ENCODE measurements around the gene ZBTB9.

ZBTB9 gene

DNA sequence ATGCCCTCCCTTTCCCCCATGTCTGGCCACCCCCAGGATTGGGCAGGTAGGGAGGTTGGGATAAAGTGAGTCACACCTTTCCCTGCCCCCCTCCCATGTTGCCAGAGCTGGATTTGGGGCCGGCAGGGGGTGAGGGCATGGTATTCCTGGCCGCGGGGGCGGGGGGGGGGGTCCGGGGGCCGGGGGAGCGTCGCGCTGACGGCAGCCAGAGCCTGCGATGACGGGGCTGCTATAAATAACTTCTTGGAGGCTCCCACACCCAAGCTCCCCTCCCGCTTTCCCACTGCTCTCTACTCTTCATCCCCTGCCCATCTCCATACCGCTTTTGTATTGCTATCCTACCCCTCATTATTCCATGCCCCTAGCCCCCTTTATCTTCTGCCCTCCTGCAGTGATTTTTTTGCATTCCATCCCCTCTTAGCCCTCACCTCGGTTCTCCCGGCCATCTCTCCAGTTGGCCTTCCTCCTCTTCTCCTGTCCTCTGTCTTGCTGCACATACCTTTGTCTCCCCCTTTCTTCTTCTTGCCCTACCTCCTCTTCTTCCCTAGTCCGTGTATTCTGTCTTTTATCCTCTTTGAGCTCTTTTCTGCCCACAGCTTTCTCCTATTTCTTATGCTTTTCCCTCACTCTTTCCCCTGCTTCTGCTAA is 20.7 kb upstream of the ZBTB9 start:
- no peak for DNase-seq (ENCODE audit: low read depth)

DNA sequence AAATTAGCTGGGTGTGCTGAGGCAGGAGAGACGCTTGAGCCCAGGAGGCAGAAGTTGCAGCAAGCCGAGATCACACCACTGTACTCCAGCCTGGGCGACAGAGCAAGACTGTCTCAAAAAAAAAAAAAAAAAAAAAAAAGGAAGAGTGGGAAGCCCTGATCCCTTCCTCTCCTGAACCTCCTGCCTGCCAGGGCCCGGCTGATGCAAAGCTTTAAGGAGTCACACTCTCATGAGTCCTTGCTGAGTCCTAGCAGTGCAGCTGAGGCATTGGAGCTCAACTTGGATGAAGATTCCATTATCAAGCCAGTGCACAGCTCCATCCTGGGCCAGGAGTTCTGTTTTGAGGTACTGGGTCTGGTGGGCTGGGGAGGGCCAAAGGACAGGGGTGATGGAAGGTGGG is 19.4 kb upstream of the ZBTB9 start:
- DNase-seq (ENCODE audit: low read depth): no peak

DNA sequence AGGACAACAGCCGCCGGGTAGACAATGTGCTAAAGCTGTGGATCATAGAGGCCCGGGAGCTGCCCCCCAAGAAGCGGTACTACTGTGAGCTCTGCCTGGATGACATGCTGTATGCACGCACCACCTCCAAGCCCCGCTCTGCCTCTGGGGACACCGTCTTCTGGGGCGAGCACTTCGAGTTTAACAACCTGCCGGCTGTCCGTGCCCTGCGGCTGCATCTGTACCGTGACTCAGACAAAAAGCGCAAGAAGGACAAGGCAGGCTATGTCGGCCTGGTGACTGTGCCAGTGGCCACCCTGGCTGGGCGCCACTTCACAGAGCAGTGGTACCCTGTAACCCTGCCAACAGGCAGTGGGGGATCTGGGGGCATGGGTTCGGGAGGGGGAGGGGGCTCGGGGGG is 16.7 kb upstream of the ZBTB9 start:
- no peak for DNase-seq (ENCODE audit: low read depth)

DNA sequence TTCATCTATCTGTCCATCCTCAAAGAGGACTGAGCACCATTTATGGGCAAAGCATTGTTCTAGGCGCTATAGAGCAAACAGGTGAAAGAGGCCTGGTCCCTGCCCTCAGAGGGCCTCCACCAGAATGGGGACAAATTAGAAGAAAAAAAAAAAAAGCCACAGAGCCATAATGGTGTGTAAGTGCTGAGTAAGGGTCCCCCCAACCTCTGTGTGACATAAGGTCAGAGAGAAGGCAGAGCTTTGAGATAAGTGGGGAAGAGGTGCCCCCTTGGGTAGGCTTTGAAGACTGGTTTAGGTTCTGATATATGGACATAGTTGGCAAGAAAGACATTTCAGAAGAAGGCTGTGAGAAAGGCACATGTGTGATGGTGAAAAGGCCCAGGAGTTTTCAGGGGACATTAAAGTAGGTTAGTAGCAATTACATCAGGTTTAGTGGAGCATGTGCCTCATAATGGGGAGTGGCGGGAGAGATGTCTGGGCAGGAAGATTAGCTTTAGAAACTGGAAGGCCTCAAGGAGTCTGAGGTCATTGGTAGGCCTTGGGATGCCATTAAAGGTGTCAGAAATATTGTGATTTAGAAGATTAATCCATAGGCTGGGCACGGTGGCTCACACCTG is 15.3 kb upstream of the ZBTB9 start:
- no peak for DNase-seq (ENCODE audit: low read depth)

DNA sequence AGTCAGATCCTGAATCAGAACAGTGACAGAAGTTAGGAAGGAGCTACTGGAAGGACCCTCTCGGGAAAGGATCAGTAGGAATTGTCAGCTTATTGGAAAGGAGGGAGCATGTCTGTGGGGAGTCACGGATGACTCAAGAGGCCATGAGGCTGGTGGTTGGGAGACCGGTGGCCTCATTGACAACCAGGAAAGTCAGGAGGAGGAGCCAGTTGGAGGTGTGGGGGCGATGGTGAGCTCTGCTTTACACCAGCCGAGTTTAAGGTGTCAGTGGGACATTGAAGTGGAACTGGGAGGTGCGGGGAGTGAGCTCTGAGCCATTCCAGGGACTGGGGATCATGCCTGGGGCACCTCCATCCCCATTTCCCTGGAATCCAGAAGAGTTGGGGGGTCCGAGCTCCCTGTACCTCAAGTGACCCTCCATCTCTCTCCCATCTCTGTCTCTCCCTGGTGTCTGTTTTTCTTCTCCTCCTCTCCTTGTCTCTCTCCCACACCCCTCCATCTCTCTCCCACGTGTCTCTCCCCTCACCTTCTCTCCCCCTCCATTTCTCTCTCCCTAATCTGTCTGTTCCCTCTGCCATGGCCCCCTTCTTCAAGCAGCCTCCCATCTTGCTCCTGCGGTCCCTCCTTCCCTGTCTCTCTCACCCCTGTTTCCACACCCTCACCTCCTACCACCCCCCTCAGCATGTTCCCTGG is 14.3 kb upstream of the ZBTB9 start:
- no peak for DNase-seq (ENCODE audit: low read depth)

DNA sequence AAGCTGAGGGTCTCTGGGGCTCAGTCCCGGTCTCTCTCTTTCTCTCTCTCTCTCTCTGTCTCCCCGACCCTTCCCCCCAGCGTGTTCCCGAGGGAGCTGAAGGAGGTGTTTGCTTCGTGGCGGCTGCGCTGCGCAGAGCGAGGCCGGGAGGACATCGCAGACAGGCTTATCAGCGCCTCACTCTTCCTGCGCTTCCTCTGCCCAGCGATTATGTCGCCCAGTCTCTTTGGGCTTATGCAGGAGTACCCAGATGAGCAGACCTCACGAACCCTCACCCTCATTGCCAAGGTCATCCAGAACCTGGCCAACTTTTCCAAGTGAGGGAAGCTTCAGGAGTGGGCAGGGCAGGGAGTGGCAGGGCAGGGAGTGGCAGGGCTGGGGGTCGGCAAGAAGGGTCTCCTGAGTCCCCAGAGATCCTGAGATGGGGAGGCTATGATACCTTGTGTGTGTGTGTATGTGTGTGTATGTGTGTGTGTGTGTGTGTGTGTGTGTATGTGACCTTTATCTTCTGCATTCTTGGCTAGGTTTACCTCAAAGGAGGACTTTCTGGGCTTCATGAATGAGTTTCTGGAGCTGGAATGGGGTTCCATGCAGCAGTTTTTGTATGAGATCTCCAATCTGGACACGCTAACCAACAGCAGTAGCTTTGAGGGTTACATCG is 13.6 kb upstream of the ZBTB9 start:
- no peak for DNase-seq (ENCODE audit: low read depth)

DNA sequence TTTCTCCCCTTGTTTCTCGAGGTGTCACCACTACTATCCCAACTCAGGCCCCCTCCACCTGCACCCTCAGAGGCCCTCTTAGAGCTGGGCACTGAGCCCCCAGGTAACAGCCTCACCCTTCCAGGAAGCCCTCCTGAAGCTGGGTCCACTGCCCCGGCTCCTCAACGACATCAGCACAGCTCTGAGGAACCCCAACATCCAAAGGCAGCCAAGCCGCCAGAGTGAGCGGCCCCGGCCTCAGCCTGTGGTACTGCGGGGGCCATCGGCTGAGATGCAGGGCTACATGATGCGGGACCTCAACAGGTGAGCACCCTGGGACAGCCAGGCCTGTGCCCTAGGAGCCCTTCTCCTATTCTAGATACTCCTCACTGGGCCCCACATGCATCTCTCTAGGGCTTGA is 12.9 kb upstream of the ZBTB9 start:
- DNase-seq (ENCODE audit: low read depth): no peak

DNA sequence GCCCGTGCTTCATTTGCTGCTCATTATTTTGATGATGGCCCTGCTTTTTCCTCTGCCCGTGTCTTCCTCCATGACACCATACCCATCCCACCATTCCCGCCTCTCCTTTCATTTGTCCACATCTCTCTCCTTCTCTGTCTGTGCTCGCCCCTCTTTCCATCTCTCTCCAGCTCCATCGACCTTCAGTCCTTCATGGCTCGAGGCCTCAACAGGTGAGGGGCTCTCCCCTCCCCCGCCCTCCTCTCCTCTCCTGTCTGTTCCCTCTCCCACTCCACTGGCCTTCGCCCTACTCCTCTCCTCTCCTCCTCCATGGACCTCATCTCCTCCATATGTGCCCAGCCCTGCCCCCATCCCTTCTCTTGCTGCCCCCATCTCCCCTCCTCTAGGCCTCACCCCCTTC is 12.1 kb upstream of the ZBTB9 start:
- DNase-seq (ENCODE audit: low read depth): no peak

DNA sequence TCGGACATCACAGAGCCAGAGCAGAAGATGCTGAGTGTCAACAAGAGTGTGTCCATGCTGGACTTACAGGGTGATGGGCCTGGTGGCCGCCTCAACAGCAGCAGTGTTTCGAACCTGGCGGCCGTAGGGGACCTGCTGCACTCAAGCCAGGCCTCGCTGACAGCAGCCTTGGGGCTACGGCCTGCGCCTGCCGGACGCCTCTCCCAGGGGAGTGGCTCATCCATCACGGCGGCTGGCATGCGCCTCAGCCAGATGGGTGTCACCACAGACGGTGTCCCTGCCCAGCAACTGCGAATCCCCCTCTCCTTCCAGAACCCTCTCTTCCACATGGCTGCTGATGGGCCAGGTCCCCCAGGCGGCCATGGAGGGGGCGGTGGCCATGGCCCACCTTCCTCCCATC is 11.4 kb upstream of the ZBTB9 start:
- no peak for DNase-seq (ENCODE audit: low read depth)

DNA sequence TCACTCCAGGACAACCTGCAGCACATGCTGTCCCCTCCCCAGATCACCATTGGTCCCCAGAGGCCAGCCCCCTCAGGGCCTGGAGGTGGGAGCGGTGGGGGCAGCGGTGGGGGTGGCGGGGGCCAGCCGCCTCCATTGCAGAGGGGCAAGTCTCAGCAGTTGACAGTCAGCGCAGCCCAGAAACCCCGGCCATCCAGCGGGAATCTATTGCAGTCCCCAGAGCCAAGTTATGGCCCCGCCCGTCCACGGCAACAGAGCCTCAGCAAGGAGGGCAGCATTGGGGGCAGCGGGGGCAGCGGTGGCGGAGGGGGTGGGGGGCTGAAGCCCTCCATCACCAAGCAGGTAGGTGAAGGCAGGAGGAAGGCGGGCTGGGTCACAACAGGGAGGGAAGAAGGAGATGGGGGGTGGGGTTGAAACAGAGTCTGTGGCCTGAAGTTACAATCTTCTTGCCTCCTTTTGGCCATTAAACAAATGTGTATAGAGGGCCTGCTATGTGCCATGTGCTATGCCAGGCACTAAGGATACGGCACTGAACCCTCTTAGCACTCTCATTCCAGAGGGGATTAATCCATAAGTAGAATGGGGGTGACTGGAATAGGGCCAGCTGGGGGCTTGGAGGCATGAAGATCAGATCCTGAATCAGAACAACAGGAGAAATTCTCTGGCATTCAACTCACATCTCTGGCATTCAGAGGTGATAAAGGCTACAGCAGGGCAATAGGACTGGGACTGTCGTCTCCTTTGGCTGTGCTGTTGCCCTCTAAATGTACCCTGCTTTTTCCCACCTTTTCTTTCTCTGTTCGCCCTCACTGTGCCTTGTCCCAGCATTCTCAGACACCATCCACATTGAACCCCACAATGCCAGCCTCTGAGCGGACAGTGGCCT is 10.5 kb upstream of the ZBTB9 start:
- DNase-seq (ENCODE audit: low read depth): no peak

DNA sequence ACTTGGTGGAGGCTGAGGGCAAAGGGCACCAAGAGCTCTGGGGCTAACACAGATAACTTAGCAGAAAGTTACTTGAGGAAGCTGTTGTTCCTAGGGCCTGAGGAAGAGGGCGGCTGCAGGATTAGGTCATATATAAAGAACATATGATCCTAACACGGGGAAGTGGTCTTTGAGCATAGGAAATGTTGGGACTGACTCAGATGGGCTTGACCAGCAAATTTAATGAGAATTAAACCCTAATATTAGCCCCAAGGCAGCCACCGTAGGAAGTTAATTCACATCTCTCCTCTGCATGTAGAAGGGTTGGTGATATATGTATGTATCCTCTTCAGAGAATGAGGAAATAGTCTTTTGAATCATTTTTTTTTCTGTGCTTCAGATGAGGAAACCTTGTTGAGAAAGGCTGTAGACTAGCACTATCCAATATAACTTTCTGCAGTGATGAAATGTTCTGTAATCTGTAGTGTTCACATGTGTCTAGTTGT is 9.2 kb upstream of the ZBTB9 start:
- no peak for DNase-seq (ENCODE audit: low read depth)

DNA sequence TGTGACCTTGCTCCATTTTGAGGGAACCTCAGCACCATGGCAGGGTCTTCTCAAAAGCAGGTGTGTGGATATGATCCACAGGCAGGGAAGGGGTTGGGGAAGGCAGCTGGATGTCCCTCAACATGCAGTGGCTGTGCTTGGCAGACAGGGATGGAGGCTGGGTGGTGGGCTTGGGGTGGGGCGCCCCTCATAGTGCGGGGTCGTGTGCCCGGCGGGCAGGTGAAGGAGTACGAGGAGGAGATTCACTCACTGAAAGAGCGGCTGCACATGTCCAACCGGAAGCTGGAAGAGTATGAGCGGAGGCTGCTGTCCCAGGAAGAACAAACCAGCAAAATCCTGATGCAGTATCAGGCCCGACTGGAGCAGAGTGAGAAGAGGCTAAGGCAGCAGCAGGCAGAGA is 8.0 kb upstream of the ZBTB9 start:
- no peak for DNase-seq (ENCODE audit: low read depth)

DNA sequence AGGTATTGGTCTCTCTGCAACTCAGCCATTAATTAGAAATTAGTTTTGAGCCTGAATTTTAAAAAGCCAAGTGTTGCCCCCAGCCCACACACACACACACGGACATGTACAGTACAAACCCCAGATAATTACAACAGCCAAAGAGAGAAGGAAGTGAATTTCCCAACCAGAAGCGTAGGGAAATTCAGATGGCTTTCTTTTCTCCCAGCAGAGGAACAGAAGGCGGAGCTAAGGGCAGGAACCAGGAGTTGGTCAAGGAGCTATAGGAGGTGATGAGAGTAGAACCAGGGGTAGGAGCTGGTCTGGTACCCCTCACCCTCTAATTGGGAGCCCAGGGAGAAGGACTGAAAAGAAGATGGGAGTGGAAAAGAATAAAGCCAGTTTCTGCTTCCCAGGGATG is 3.9 kb upstream of the ZBTB9 start:
- DNase-seq (ENCODE audit: low read depth): no peak

DNA sequence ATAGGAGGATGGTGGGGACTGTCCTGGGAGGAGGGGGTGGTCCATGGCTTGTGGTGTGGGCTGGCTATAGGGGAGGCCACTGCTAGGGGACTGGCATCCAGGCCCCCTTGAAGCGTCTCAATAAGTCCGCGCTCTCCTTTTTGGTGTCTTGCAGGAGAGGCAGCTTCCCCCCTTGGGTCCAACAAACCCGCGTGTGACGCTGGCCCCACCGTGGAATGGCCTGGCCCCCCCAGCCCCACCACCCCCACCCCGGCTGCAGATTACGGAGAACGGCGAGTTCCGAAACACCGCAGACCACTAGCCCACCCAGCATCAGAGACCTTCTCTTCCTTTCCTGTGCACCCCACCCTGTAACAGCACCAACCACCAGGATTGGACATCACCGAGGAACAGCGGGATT is 2.8 kb upstream of the ZBTB9 start:
- no peak for DNase-seq (ENCODE audit: low read depth)

DNA sequence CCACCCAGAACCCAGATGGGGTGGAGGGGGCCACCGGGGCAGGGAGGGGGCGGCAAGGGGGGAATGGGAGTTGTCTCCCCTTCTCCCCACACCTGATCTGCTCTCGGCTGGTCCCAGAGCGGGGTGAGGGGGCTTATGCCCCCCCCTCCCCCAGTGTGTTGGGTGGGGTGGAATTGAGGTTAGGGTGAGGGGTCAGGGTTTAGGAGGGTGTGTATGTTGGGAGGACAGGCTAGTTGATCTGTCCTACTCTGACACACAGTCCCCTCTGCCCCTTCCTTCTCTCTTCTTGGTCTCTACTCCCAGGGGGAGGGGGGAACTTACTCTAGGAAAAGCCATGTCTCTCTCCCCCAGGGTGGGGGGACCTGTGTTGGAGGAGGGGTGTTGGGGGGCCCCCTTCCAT is 1.9 kb upstream of the ZBTB9 start:
- no peak for DNase-seq (ENCODE audit: low read depth)

DNA sequence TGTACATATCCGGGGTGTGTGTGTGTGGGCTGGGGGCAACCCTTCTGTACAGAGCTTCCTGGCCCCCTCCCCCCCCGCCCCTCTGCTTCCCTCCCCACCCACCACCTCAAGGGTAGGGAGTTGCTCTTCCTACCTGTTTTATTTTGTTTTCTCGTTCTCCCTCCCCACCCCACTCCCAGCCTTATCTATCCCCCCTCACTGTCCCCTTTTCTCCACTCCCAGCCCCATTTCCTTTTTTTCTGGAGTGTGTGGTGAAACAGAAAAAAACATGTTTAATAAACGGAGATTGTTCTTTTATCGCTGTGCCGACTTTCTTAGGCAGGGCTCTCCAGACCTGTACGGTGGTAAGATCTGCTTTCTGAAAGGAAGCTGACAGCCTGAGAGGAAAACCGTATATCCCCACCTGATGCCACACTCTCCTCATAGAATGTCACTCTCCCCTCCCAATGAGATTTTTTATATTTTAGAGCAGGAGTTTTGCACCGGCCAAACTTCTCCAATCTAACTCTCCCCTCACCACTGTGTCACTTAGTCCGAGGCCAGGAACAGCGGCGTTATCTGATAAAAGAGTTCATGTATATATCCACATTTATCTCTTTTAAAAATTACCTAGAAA is 875 bp upstream of the ZBTB9 start:
- no peak for DNase-seq (ENCODE audit: low read depth)

DNA sequence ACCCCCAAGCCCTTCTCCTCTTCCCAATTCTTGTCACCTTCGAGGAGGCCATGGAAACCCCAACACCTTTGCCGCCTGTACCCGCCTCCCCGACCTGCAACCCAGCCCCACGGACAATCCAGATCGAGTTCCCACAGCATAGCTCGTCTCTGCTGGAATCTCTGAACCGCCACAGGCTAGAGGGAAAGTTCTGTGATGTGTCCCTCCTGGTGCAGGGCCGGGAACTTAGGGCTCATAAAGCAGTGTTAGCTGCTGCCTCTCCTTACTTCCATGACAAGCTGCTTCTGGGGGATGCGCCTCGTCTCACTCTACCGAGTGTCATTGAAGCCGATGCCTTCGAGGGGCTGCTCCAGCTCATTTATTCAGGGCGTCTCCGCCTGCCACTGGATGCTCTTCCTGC is 675 bp downstream of the ZBTB9 start:
- DNase-seq (ENCODE audit: low read depth): no peak

DNA sequence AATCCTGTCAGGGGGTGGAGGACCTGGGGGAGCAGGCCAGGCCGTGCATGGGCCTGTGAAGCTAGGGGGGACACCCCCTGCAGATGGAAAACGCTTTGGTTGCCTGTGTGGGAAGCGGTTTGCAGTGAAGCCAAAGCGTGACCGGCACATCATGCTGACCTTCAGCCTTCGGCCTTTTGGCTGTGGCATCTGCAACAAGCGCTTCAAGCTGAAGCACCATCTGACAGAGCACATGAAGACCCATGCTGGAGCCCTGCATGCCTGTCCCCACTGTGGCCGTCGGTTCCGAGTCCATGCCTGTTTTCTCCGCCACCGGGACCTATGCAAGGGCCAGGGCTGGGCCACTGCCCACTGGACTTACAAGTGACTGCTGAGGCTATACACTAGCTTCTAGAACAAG is 1.8 kb downstream of the ZBTB9 start:
- DNase-seq (ENCODE audit: low read depth): no peak

DNA sequence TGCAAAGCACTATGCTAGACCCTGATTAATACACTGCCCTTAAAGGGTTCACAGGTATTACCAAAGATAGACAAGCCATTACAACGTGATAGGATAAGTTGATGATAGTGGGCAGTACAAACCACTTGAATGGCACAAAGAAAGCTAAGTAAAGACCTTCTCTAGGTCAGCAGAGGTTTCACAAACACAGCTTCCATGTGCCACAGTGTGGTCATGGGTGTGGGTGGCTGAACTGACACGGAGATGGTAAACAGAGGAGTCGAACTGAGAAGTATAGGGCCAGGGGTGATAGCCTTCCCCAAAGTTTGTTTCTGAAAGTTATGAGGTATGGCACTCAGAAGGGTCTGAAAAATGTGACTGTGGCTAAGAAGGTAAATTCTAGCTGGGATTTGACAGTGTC is 4.3 kb downstream of the ZBTB9 start:
- DNase-seq (ENCODE audit: low read depth): no peak

DNA sequence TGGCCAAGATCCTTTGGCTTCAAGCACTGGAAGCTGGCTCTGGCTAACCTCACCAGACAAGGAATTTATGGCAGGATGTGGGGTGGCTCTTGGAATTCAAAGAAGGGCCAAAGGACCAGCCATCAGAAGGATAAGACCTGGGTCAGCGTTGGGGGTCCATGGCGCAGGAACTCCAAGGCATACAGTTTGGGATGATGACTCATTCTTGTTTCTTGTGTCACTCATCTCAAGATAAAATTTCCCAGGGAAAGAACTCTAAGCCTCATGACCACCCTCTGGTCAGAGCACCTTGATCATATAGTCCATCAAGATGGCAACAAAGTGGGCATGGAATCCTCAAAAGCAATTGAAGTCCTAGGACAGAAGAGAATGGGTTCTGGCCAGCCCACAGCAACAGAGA is 4.8 kb downstream of the ZBTB9 start:
- DNase-seq (ENCODE audit: low read depth): no peak

DNA sequence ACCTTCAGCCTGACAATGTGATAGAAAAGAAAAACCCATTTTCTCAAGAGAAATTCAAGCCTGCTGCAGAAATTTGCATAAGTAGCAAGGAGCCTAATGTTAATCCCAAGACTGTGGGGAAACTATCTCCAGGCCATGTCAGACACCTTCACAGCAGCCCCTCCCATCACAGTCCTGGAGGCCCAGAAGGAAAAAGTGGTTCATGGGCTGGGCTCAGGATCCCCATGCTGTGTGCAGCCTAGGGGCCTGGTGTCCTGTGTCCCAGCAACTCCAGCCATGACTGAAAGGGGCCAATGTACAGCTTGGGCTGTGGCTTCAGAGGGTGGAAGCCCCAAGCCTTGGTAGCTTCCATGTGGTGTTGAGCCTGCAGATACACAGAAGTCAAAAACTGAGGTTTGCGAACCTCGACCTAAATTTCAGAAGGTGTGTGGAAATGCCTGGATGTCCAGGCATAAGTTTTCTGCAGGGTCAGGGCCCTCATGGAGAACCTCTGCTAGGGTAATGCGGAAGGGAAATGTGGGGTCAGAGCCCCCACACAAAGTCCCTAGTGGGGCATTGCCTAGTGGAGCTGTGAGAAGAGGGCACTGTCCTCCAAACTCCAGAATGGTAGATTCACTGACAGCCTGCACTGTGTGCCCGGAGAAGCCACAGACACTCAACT is 11.8 kb downstream of the ZBTB9 start:
- no peak for DNase-seq (ENCODE audit: low read depth)
